ENCODE results near the gene SPTAN1.
"Not testable (repeated sequence)": the region's sequence is repeated elsewhere in the genome, so short reads cannot be mapped to it uniquely, and the experiment has no call there.

SPTAN1 gene

GRCh38 chr9:128552153-128552743 lies at the start of gene SPTAN1:
SPTAN1 (plus strand) TSS chr9:128552587; CDS start chr9:128566741, 14,154 bp downstream.
- DNase-seq: peak; percentile 83

DNA sequence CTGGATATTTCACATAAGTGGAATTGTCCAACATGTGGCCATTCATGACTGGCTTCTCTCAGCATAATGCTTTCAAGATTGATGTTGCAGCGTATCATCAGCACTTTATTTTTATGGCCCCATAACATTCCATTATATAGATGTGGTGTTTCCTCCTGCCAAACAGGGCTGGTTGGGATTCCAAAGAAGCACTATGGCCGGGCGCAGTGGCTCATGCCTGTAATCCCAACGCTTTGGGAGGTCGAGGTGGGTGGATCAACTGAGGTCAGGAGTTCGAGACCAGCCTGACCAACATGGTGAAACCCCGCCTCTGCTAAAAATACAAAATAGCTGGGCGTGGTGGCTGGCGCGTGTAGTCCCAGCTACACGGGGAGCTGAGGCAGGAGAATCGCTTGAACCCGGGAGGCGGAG lies 49.0 kb upstream of the SPTAN1 start:
- not testable (repeated sequence) for DNase-seq

DNA sequence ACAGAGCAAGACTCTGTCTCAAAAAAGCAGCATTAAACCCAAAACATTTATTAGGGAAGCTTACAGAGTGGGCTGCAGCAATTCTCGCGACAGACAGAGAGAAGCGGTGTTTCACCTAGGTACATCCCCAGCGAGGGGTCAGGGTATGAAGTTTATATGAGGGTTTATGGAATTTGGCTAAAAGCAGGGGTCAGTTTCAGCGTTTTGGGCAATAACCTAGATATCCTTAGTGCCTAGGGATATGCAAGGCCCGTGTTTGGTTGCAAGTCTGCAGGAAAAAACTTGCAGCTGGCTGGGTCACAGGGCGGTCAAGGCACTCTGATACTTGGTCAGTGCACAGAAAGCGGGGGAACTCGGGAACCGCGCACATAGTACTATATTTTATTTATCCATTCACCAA lies 48.5 kb upstream of the SPTAN1 start:
- peak; percentile 9 for DNase-seq

DNA sequence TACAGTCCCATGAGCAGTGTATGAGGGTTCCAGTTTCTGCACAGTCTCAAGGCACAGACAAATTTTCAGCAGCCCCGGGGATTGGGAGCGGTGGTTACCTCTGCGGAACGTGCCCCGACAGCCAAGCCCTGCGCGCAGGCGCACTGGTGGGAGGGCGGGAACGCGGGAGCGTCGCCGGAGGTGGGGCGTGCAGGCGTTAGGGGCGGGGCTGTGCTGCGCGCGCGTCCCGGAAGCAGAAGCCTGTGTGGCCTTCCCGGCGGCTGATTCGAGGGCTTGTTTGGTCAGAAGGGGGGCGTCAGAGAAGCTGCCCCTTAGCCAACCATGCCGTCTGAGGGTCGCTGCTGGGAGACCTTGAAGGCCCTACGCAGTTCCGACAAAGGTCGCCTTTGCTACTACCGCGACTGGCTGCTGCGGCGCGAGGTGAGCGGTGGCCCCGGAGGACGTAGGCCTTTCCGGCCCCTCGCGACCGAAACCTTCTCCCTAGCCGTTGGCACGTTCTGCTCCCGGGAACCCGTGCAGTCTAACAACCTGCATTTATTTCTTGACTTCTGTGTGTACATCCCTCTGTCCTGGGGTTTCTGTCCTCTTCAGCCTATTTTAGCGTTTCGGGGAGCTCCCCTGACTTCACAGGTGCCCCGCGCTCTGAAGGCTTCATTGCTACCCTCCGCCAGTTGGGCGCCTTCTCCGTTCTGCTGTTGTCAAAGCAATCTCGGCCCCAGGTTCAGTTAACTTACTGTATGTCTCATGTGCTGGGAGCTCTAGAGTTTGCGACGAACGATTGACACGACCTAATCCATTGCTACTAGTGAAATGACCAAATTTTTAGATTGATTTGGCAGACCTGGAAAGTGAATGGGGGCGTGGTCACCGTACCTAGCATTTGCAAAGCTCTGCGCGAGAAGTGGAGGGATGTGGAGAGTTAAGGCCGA lies 47.6 kb upstream of the SPTAN1 start, which contains the start of gene GLE1:
GLE1 (plus strand) TSS at position 235 of the 929 bp plus-strand sequence; CDS start at position 322, 87 bp downstream.
- peak; percentile 92 for DNase-seq

DNA sequence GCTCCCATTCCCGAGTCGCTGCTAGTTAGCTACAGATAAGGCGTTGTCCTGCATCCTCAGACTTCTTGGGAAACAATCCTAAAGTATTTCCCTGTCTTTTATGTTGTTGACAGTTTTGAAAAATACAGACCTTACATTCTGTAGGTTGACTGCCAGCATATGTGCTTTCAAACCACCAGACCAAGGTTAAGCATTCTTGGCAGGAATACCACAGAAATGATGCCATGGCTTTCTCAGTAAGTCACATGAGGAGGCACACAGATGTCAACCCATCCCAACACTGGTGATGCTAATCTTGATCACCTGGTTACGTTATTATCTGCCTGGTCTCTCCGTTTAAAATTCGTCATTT lies 47.0 kb upstream of the SPTAN1 start:
- DNase-seq: no peak

DNA sequence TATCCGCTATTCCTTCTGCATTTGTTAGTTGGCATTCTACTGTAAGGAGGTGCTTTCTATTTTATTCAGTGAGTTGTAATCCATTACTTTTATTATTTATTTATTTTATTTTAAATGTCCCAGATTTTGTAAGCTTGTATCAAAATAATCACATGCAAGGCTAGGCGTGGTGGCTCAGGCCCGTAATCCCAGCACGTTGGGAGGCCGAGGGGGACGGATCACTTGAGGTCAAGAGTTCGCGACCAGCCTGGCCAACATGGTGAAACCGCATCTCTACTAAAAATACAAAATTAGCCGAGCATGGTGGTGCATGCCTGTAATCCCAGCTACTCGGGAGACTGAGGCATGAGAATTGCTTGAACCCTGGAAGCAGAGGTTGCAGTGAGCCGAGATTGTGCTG lies 46.5 kb upstream of the SPTAN1 start:
- DNase-seq: not testable (repeated sequence)

DNA sequence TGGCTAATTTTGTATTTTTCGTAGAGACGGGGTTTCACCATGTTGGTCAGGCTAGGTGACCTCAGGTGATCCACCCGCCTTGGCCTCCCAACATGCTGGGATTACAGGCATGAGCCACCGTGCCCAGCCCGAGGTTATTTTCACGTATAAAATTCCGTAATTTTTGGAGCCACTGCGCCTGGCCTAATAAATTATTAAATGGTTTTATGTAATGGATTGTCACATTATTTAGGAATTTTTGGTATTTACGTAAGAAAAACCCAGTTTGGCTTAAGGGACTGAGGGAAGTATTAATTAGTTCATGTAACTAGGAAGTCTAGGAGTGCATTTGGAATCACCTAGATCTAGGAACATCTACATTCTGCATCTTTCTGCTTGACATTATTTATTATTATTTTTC lies 39.6 kb upstream of the SPTAN1 start:
- DNase-seq: no peak

- no peak for DNase-seq
Measured at GRCh38 chr9:128521956-128522355, 30.4 kb upstream of the SPTAN1 start.

- peak; percentile 77 for DNase-seq
Measured at GRCh38 chr9:128523199-128523925, 29.0 kb upstream of the SPTAN1 start.

DNA sequence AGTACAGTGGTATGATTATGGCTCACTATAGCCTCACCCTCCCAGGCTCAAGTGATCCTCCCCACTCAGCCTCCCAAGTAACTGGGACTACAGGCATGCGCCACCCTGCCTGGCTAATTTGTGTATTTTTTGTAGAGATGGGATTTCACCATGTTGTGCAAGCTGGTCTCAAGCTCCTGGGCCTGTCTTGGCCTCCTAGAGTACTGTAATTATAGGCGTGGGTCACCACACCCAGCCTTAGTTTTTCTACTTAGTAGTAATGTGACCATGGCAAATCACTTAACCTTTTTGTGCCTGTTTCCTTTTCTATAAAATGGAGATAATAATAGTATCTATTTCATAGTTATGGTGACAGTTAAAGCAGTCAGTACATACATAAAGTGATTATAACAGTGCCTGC lies 25.7 kb upstream of the SPTAN1 start:
- DNase-seq: no peak

- no peak for DNase-seq
Measured at GRCh38 chr9:128528445-128529160, 23.8 kb upstream of the SPTAN1 start.

- DNase-seq: no peak
Measured at GRCh38 chr9:128529191-128529590, 23.2 kb upstream of the SPTAN1 start.

GRCh38 chr9:128532581-128532980 lies 19.8 kb upstream of the SPTAN1 start:
- no peak for DNase-seq

DNA sequence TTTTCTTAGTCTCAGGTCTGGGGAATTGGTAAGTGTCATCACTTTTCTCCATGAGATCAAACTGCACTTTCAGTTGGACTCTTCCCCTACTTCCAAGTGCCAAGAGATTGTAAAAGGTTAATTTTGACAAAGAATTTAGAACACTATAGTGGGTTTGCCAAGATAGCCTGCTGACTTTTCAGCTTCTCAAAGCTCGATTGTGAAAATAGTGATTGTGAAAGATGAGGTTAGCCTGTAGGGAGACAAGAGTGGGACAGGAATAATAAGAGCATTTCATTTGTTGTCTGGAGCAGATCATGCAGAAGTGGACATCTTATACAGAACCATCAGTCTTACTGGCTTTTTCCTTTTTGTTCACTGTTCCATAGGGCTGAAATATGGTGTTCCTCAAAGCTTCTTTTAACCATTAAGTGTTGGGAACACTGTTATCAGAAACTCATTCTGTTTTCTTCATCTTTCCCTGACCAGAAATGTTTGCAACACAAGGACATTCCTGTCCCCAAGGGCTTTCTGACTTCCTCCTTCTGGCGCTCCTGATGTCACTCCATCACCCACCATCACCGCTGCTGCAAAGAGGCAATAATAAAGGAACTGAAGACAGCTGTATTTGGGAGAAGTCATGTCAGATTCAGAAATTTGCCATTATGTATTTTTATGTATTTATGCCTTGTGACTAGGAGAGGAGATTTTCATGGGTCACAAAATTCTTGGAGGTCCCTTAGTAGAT lies 11.6 kb upstream of the SPTAN1 start:
- DNase-seq: no peak

GRCh38 chr9:128546504-128546903 lies 5.9 kb upstream of the SPTAN1 start:
- DNase-seq: no peak

- DNase-seq: no peak
Measured at GRCh38 chr9:128548876-128549275, 3.5 kb upstream of the SPTAN1 start.

DNA sequence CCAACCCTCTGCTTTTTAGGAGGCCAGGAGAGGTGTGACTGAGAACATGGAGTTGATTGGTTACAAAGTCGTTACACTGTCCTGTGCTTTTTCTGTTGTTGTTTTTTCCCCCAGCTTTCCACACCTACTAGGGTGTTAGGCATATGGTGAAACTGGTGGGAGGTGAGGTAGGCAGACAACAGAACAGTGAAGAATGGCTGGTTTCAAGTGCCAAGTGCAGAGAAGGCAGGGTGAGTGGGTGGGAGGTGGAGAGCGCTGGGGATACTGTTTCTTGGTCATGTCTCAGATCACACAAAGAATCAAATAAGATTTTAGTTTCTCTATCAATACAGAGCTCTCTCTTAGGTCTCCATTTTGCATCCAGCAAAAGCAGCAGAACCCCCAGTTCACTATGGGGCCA lies 2.2 kb upstream of the SPTAN1 start:
- no peak for DNase-seq

GRCh38 chr9:128550770-128551656 lies 1.4 kb upstream of the SPTAN1 start:
- DNase-seq: no peak

DNA sequence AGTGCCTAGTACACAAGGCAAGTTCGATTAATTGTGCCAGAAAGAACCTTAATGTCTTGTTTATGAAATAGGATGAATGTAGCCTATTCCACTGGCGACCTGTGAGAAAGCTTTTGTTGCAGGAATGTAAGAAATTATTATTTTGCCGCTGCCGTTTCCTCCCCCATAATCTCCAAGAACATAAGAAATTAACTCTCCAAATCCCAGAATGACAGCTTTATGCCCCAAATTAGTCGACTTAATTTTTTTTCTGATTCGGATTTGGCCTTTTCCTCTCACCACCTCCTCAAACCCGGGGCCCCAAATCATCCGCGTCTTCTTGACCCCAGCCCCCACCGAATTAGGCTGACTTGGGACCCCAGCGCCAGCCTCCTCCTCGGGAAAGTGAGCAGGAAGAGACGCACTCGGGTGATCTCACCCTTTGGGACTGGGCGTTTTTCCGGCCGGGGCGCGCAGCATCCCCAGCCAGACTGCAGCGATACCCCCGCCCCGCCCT lies 682 bp upstream of the SPTAN1 start:
- no peak for DNase-seq

DNA sequence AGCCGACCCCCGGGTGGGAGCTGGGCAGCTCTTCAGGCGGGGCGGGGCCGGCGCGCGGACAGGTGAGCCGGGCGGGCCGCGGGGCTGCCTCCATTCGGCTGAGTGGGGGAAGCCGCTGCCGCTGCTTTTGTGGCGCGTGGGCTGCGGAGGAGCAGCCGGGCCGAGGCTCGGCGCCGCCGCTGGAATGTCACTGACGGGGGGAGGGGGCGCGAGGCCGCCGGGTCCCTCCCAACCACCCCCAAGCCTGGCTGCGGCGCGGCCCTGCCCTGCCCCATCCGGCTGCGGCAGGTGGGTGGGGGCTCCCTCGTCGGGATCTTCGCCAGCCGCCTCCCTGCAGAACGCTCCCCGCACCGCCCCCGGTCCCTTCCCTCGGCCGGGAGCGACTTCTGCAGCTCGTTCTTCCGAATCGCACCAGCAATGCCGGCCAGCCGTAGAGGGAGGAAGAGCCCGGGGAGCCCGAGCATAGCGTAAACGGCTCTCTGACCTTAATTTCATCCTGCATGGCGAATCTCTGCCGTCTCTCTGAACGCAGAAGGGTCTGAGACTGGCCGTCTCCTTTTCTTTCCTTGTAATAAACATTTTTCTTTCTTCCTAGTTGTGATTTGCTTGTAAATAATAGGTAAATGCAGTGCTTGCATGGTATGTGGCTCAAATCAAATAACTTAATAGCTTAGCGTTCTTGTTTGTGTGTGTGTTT lies 505 bp downstream of the SPTAN1 start:
- peak; percentile 29 for DNase-seq

Measured in NCI-H1092 (cell line).